Sigmoid colon (tissue), 4 donors: ENCODE data around the gene HENMT1.

Source experiments
- CTCF ChIP-seq, 4 experiments: fragments of 450-650 bp in 3 of 4; fragments of 200-600 bp in 1 of 4; IDR thresholded peaks; one replicate each; pipeline ENCODE4 v1.5.1; 2016 to 2019; ENCODE audit warnings: antibody characterized with exemption in 4 of 4, mild to moderate bottlenecking in 3 of 4, moderate library complexity in 2 of 4
- POLR2AphosphoS5 ChIP-seq, 4 donors: sonication (generic); formaldehyde crosslinking; IDR thresholded peaks; one replicate each; pipeline ENCODE4 v1.6.1; 2017; ENCODE audit warnings: antibody characterized with exemption in 4 of 4

DNA sequence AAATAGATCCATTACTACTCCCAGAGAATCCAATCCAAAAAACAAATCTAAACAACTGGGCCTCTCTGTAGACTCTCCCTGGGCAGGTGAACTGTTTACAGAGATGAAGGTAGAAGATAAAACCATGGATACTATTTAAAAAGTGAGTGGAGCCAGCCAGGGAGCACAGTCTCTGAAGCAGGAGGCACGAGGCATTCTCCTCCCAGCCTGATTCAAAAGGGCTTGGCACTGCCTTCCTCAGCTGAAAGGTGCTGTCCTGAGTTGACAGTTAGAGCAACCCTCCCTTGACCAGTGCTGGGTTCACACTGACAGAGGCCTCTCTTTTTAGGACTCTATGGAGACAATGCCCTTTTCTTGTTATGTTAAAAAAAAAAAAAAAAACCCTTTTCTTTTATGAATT lies 36.8 kb downstream of the HENMT1 start:
- no peak for TF ChIP-seq CTCF (IDR thresholded peaks at IDR 0.05)
- TF ChIP-seq POLR2AphosphoS5 (IDR thresholded peaks at IDR 0.05): no peak
